Esophagus muscularis mucosa (tissue), 3 donors: ENCODE data around the gene OR10A4.

Experiments
- CTCF ChIP-seq, 3 experiments: fragments of 200-600 bp in 2 of 3; fragments of 450-650 bp in 1 of 3; sonication (generic) in 2 of 3; IDR thresholded peaks; one replicate each; pipeline ENCODE4 v1.5.1; 2017 to 2019; ENCODE audit warnings: antibody characterized with exemption in 3 of 3, mild to moderate bottlenecking in 2 of 3, moderate library complexity in 1 of 3
- POLR2A ChIP-seq: fragments of 450-650 bp; IDR thresholded peaks from one replicate; pipeline ENCODE4 v1.6.1; 2017; ENCODE audit warnings: antibody characterized with exemption, moderate library complexity, mild to moderate bottlenecking, low read depth

GRCh38 chr11:6911948-6912347, 35.5 kb downstream of the OR10A4 start:
- TF ChIP-seq CTCF (IDR thresholded peaks at IDR 0.05) (no peak), POLR2A (no peak)
